HG02970 (cell line): ENCODE data around the gene RHOB.
A peak's percentile ranks its signal among the peaks of the same experiment; 100 is the strongest.
"Not testable (repeated sequence)": the region's sequence is repeated elsewhere in the genome, so short reads cannot be mapped to it uniquely, and the experiment has no call there.

Experiments
- ATAC-seq: cut with Tn5 transposase; IDR thresholded peaks from one replicate; pipeline ENCODE4 v1.9.1; 2021; ENCODE audit warnings: mild to moderate bottlenecking, moderate library complexity, moderate number of reproducible peaks; ENCODE audit not compliant: unreplicated experiment, low FRiP score

RHOB gene

DNA sequence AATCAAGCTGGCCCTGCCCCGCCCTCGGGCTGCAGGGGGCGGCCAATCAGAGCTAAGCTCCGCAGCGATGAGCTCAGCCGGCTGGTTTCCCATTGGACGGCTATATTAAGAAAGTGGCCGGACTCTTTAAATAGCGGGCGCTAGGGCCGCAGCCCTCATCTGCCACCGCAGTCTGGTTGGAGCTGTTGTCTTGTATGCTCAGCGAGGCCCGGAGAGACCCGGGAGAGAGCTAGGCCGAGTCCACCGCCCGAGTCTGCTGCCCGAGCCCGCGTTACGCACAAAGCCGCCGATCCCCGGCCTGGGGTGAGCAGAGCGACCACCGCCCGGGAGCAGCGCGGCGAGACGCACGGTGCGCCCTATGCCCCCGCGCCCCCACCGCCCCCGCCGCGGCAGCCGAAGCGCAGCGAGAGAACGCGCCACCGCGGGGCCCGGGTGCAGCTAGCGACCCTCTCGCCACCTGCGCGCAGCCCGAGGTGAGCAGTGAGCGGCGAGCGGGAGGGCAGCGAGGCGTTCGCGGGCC lies at the start of gene RHOB:
Gene RHOB (plus strand): TSS at position 158 of the 520 bp plus-strand sequence. CDS start 392 bp downstream, outside the sequence.
- ATAC-seq = peak; percentile 93

DNA sequence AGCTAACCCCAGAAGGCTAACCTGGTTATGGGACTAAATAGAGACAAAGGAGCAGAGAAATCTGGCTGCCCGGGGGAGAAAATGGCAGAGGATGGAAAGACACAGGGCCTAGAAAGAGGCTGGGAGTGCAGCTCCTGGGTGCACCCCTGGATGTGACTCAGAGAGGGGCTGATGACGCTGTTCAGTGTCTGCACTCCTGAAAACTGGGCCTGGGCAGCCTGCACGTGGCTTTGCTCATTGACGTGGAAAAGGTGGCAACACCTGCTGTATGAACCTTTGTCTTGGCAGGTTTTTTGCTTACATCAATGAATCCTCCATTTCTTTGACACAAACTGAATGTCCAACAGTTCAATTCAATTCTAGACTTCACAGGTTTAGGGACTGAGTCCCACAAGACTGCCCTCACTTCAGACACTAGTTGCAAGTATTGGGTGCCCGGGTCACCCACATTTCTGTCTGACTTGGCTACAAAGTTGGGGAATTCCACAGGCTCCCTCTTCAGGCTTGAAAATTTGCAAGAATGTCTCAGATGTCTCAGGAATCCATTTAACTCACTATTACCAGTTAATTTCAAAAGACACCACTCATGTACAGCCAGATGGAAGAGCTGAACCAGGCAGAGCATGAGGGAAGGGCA lies 48.9 kb upstream of the RHOB start:
- no peak for ATAC-seq

DNA sequence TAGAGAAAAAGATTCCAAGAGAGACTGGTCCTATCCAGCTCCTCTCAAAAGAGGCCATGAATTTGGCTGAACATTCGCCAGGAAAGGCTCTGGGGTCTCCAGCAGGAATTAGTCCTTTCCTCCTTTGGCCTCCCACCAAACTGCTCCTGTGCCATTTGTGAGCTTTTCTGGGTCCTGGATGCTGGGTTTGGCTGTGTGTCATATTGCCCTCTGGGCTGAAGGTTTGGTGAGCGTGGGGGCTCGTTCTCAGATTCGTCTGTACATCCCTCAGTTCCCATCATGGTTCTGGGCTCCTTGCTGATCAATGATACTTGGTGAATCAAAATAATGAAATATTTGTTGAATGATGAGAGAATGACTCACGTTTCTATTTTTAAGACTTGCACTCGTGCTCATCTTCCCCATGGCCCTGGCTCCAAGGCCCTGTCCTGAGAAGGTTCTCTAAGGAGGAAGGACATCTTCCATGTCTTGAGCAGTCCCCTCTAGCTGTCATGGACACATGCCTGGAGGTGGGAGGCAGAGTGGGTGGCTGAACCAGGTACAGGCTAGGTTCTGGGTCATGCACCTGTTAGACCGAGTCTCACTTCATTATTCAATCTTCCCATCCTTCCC lies 47.8 kb upstream of the RHOB start:
- no peak for ATAC-seq

DNA sequence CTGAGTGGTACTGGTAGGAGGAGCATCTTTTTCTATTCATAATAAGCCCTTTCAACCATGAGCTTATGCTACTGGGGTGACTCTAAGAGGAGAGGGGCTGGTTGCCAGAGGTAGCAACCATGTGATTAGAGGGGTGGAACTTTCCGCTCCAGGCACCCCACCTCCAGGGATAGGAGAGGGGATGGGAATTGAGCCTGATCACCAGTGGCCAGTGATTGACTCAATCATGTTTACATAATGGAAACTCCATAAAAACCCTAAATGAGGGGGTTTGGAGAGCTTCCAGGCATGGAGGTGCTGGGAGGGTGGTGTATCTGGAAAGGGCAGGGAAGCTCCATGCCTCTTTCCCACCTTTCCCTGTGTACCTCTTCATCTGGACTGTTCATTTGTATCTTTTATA lies 46.6 kb upstream of the RHOB start:
- no peak for ATAC-seq

DNA sequence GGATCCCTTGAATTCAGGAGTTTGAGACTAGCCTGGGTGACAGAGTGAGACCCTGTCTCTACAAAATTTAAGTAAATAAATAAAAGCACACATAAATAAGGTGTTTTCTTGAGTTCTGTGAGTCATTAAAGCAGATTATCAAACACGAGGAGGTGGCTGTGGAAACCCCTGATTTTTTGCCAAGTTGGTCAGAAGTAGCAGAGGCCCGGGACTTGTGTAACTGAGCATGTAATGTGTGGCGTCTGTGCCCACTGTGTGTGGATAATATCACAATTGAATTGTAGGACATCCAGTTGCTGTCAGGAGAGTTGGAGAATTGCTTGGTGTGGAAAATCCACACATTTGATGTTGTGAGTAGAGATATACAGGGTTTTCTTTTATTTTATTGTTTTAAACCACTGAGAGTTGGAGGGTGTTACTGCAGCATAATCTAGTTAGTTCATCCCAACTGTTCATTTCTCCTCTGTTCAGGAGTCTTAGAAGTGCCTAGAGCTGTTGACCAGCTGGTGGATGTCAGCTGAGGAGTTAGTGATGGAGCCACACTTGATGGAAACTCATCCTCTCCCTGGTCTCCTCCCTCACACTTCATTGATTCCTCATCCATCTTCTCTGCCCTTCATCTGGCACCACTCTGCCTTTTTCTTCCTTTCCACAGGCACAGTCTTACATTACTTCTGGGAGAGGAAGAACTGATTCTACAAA lies 45.9 kb upstream of the RHOB start:
- ATAC-seq = no peak

DNA sequence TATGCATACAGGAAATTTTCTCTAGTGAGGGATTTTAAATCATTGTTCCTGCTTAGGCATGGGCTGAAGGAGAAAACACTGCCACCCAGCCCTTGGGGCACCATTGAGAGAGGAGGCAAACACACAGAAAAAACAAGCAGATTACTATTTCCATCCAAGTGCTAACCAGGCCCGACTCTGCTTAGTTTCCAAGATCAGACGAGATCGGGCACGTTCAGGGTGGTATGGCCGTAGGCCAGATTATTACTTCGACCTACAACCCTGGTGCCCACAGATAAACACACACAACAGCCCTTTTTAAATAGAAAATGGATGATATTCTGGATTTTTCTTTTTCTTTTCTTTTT lies 45.4 kb upstream of the RHOB start:
- ATAC-seq = no peak

DNA sequence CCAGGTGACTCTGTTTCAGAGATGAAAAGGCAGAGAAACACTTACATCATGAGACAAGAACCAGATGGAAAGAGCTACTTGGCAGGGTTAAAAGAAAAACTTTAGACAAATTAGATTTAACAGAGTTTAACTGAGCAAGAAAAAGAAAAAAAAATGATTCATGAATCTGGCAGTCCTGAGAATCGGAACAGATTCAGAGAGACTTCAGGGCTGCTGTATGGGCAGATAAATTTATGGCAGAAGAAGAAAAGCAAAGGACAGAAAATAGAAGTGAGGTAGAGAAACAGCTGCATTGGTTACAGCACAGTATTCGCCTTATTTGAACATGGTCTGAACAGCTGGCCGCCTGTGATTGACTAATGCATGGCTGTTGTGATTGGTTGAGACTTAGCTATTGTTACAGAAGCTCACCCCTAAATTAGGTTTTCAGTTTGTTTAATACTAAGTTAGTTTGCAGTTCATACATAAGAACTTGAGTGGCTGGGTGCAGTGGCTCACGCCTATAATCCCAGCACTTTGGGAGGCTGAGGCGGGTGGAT lies 43.0 kb upstream of the RHOB start:
- no peak for ATAC-seq

DNA sequence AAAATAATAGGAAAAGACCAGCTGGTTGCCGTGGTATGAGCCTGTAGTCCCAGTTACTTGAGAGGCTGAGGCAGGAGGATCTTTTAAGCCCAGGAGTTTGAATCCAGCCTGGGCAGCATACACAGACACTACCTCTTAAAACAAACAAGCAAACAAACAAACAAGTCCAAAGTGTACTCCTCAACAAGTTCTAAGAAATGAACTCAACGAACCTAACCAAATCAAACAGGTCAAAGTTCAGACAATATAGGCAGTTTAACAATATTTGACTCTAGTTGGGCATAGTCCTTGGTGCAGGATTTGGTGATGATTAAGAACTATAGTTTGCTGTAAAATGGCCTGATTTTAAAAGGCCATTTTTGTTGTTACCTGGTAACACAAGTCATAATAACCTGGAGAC lies 41.9 kb upstream of the RHOB start:
- no peak for ATAC-seq

DNA sequence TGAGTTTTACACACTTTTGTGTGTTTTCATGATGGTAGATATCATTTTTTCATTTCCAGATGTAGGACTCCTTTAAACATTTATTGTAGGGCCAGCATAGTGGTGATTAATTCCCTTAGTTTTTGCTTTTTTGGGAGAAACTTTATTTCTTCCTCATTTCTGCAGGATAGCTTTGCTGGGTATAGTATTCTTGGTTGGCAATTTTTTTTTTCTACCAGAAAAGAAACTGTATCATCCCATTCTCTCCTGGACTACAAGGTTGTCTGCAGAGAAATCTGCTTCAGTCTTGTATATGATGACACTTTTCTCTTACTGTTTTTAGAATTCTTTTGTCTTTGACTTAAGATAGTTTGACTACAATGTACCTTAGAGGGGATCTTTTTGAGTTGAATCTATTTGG lies 37.8 kb upstream of the RHOB start:
- ATAC-seq = no peak

DNA sequence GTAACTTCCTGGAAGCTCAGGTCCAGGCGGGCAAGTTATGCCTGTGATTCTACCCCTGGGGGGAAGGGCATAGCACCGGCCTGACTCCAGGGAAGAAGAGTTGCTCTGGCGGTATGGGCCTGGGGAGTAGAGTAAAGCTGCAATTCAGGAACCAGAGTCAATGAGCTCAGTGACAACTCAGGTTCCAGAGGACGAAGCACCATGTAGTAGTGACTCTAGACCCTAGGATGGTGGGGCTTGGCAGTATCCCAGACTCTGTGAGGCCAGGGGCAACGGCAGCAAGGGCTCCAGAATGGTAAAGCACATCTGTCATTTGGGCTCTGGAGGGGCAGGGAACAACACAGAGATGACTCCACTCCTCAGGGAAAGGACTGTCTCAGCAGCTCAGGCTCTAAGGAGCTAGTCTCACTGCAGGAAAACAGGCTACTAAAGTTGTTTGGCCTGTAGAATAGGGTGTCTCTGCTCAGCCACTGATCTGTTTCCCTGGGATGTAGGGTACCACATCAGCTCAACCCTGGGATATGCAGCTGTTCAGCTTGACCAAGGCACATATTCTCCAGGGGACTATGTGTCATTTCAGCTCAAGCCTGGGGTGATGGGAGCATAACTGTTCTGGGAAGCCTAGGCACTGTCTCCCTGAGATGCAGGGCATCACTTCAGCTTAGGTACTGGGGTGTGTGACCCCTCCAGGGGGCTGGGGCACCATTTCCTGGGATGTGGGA lies 36.2 kb upstream of the RHOB start:
- ATAC-seq = no peak

DNA sequence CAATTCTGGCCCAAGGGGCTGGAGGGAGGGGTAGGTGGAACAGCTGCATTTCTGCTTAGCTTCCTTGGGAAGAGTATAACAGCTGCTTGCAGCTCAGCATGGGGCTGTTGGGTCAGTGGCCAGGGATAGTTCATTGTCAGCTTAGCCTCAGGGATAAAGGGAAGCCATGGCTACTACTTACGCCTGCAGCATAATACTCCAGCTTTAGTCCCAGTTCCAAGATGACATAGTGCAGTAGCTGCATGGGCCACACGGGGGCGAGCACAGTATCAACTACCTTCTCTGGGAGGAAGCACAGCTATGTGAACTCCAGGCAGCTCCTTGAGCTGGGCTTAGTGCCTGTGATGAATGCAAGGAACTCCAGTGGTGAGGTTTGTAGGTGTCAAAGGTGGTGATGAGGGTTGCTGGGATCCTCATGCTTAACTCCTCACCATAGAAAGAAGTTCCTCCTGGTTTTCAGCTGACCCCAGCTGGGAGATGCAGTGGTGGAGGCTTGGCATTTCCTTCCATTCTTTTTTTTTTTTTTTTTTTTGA lies 35.4 kb upstream of the RHOB start:
- ATAC-seq = no peak

DNA sequence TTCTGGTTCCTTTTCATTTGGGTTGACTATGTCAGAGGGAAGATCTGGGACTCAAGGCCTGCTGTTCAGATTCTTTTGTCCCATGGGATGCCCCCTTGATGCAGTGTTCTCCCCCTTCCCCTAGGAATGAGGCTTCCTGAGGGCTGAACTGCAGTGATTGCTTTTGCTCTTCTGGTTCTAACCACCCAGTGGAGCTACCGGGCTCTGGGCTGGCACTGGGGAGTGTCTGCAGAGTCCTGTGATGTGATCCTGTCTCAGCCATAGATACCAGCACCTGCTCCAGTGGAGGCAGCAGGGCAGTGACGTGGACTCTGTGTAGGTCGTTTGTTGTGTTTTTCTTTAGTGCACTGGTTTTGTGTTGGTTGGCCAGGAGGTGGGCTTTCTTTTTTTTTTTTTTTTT lies 32.1 kb upstream of the RHOB start:
- no peak for ATAC-seq

DNA sequence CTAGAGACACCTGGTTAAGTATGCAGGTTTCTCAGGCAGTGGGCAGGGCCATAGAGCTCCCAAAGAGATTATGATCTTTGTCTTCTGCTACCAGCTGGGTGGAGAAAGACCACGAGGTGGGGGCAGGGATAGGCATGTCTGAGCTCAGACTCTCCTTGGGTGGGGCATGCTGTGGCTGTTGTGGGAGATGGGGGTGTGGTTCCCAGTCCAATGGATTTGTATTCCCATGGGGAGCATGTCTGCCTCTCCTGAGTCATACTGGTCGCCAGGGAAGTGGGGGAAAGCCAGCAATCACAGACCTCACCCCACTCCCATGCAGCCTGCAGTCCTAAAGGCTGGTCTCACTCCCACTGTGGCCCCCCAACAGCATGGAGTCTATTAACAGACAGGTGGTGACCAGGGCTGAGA lies 31.4 kb upstream of the RHOB start:
- no peak for ATAC-seq

DNA sequence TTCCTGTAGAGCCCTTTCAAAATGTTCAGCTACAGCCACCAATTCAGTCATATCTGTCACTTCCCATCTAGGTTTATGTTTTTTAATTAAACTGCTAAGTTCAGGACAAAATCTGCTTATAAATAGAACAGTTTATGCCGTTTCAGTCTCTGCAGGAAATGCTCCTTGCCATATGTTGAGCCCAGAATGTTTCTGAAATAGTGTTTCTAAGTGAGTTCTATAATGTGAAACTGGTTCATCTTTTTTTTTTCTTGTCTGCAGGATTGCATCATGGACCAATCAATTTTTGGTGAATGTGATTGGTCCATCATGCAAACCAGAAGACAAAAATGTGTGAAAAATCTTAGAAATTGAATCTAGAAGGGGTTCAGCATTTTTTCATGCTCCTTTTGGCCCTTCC lies 30.2 kb upstream of the RHOB start:
- no peak for ATAC-seq

DNA sequence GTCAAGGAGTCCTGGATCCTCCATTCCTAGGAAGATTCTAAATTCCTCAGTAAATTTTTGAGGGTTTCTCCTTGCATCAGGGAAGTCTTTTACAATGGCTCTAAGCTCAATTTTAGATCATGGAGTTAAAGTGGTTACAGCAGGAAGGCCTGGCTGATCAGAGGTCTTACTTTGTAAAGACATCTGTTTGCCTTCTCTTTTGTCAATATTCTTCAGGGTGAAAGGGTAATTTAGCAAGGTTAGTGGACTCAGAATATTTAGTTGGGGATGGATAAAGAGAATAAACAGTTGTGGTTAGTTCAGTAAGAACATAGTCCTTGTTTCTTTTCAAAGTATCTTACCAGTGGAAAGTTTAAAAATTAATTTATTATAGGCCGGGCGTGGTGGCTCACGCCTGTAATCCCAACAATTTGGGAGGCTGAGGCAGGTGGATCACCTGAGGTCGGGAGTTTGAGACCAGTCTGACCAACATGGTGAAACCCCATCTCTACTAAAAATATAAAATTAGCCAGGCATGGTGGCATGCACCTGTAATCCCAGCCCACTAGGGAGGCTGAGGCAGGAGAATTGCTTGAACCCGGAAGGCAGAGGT lies 29.5 kb upstream of the RHOB start:
- not testable (repeated sequence) for ATAC-seq

DNA sequence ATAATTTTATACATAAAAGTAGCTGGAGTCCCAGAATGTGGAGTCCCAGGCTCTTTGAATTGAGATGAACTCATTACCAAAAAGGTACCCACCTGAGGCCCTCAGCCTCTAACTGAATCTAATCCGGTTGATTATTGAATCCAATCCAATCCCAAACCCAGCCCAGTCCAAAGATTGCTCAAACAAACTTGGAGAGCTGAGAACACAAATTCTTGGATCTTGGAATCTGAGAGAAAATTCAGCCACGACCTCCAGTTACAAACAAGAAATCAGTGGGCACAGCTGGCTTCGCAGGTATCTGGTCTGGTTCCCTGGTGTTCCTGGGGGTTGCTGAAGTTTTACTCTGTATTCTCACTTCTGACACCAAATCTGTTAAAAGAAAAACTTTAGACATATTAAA lies 28.4 kb upstream of the RHOB start:
- ATAC-seq = no peak

DNA sequence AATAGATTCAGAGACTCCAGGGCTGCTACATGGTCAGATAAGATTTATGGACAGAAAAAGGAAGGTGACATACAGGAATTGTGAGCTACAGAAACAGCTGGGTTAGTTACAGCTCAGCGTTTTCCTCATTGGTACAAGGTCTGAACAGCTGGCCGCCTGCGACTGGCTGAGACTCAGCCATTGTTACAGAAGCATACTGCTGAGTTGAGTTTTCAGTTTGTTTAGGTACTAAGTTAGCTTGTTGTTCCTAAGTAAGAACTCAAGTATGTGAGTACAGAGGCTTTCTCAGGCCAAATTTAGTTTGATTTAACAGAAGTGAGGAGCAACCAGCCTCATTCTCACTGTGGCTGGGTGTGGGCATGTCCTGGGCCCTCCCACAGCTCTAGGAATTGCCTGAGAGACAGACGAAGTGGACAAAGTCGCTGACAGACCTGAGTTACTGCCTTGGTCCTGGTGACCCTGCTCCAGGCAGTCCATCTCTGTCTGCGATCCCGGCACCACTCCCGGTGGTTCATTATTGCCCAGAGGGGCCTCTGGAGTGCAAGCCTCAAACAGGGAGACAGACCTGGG lies 27.8 kb upstream of the RHOB start:
- no peak for ATAC-seq

DNA sequence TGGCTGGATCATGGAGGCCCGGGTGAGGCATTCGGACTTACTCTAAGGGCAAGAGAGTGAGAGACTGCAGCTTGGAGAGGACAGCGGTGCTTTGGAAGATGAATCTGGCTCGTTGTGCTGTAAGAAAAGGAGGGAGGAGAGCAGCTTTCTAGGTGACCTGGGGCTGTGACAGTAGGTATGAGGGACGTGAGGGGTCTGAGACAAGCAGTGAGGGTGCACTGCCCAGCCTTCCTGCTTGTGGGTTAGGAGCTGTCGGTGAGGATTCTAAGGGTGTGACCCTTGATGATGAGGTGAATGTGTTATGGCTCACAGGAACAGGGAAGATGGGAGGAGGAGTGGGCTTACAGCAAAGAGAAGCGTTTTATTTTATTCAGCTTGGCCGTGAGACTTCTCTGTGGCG lies 27.1 kb upstream of the RHOB start:
- no peak for ATAC-seq

DNA sequence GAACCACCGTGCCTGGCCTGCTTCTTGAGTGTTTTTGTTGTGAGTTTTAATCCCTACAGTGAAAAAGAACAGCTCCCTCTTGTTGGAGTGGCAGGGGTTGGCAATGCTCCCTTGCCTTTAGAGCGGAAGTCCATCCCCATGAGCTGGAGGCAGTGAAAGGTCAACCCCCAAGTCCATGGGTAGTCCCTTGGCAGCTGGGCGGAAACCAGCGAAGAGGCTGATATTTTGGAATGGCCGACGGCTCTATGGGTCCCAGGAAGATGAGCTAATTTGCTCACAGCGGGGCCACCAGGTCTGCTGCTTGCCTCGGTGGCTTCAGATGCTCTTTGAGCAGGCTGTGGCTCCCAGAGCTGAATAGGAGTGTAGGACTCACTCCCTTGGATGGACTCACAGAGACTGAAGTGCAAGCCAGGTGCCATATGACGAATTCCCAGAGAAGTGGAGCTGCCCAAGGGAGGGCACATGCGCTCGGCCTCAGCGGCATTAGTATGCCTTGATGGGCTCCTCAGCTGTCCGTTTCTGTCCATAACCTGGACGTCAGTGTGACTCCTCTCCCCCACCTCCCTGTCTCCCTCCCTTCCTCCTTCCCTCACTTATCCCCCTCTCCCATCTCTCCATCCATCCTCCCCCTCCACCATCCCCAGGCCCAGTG lies 25.4 kb upstream of the RHOB start:
- no peak for ATAC-seq

DNA sequence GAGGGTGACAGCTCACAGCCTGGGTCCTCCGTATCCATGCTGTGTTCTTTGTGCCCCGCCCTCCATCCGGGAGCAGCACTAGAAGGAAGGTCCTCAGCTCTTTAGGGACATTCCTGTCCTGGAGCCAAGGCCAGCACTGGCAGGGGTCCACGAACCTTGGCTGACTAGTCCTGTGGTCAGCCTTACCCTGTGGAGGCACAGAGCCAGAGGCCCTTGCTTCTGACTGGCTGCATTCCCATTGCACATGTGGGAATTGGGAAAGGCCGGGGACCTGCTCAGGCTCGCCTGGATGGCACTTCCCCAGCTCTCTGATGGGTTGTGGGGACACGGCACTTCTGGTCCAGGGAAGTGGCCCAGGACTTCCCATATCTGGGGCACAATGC lies 24.9 kb upstream of the RHOB start:
- ATAC-seq = no peak
